PC-9 (cell line): ENCODE results near the gene TTL. TPM values are rescaled to one million over a fixed set of nuclear protein-coding genes. Genes with fewer than 3 reads are reported as not detected.
"Not testable (repeated sequence)": the region's sequence is repeated elsewhere in the genome, so short reads cannot be mapped to it uniquely, and the experiment has no call there.

ENCODE experiments used
- BruUV-seq: library from RNA; stranded (reverse); fragments of 400-500 nt; replicated peaks from 2 replicates; lab custom pipeline; 2021; lab: Mats Ljungman, UMichigan
- CTCF ChIA-PET: fragments of 300-600 bp; sonication (Branson Sonifier 250); formaldehyde crosslinking; loops from one replicate; lab custom pipeline; 2022; ENCODE audit warnings: antibody characterized with exemption; lab: Charles Lee
- POLR2A ChIA-PET: fragments of 300-600 bp; sonication (Branson Sonifier 250); formaldehyde crosslinking; loops from one replicate; lab custom pipeline; 2022; ENCODE audit warnings: antibody characterized with exemption; ENCODE audit not compliant: unreplicated experiment; lab: Charles Lee
- DNase-seq, 2 experiments: peaks; one replicate each; pipeline versions ENCODE4 v3.0.0 to v3.0.0-alpha.2; 2015 to 2022; ENCODE audit warnings: mixed read lengths in 1 of 2
- H2AFZ ChIP-seq: fragments of 200-600 bp; sonication (generic); 2 replicates; pipeline ENCODE4 v1.8.1; 2017; ENCODE audit warnings: antibody characterized with exemption
- H3F3A ChIP-seq: fragments of 200-600 bp; sonication (generic); 2 replicates; pipeline ENCODE4 v1.8.1; 2017; ENCODE audit warnings: antibody characterized with exemption, mild to moderate bottlenecking, low read depth; ENCODE audit not compliant: insufficient read depth
- H3K27ac ChIP-seq: fragments of 200-600 bp; sonication (generic); 2 replicates; pipeline ENCODE4 v1.6.1; 2016; ENCODE audit warnings: mixed run types
- H3K27me3 ChIP-seq: fragments of 200-600 bp; sonication (generic); 2 replicates; pipeline ENCODE4 v1.6.1; 2016; ENCODE audit warnings: low read depth, mixed run types; ENCODE audit not compliant: insufficient read depth
- H3K36me3 ChIP-seq: fragments of 200-600 bp; sonication (generic); 2 replicates; pipeline ENCODE4 v1.6.1; 2016; ENCODE audit warnings: low read depth, mixed run types
- H3K4me1 ChIP-seq: fragments of 200-600 bp; sonication (generic); replicated peaks from 2 replicates; pipeline ENCODE4 v1.6.1; 2016; ENCODE audit warnings: mixed run types; ENCODE audit not compliant: insufficient read depth
- H3K4me2 ChIP-seq: fragments of 200-600 bp; sonication (generic); 2 replicates; pipeline ENCODE4 v1.6.1; 2017; ENCODE audit warnings: mixed run types
- H3K4me3 ChIP-seq: fragments of 200-600 bp; sonication (generic); 2 replicates; pipeline ENCODE4 v1.6.1; 2016; ENCODE audit warnings: mixed run types
- H3K79me2 ChIP-seq: fragments of 200-600 bp; sonication (generic); 2 replicates; pipeline ENCODE4 v1.6.1; 2017; ENCODE audit warnings: low read depth, mixed run types
- H3K9me2 ChIP-seq: fragments of 200-600 bp; sonication (generic); 2 replicates; pipeline ENCODE4 v1.8.1; 2017; ENCODE audit warnings: mild to moderate bottlenecking; ENCODE audit not compliant: insufficient read depth
- H3K9me3 ChIP-seq: fragments of 200-600 bp; sonication (generic); 2 replicates; pipeline ENCODE4 v1.8.1; 2016; ENCODE audit warnings: low read depth; ENCODE audit not compliant: insufficient read depth
- H4K20me1 ChIP-seq: fragments of 200-600 bp; sonication (generic); 2 replicates; pipeline ENCODE4 v1.8.1; 2017; ENCODE audit not compliant: insufficient read depth
- CTCF ChIP-seq: fragments of 200-600 bp; sonication (generic); conservative IDR thresholded peaks from 2 replicates; pipeline ENCODE4 v1.6.1; 2017; ENCODE audit warnings: mixed run types, antibody characterized with exemption, mild to moderate bottlenecking, moderate library complexity
- EZH2 ChIP-seq: fragments of 200-600 bp; sonication (generic); IDR thresholded peaks from 2 replicates; pipeline ENCODE4 v1.8.0; 2017; ENCODE audit warnings: antibody characterized with exemption, low read depth
- intact Hi-C: fragments of 100-400 bp; cut with micrococcal nuclease; formaldehyde crosslinking; loops from one replicate; pipeline ENCODE4 v1.10.0; 2022; ENCODE audit not compliant: unreplicated experiment
- total RNA-seq: library from RNA; stranded (reverse); gene quantifications from 2 replicates; pipeline ENCODE4 v1.2.3, GENCODE V29; 2021

The TTL gene
- total RNA-seq, 1 experiment from 2014 or later = 25.4 TPM

GRCh38 chr2:112520234-112520783, 38.4 kb downstream of the TTL start:
- no peaks in the 10 kb centered on the region for H3K36me3 ChIP-seq
- H3K4me1 ChIP-seq = no peaks in the 10 kb centered on the region
- H4K20me1 ChIP-seq = no peaks in the 10 kb centered on the region
- H3K27ac ChIP-seq = no peak overlapping the region
- intact Hi-C loops = no loop called here
- H3K9me2 ChIP-seq = no peaks in the 10 kb centered on the region
- CTCF ChIA-PET = interaction anchor here (0.7 kb wide), 1 partner anchor 27 kb away, joined by 6 read pairs; no protein-coding TSS in a partner anchor
- no peaks in the 10 kb centered on the region for H3K79me2 ChIP-seq
- H3F3A ChIP-seq = no peaks in the 10 kb centered on the region
- H3K4me2 ChIP-seq = no peak overlapping the region
- H3K4me3 ChIP-seq = no peak overlapping the region
- no peak overlapping the region for H2AFZ ChIP-seq
- POLR2A ChIA-PET = no interaction called here
- TF ChIP-seq EZH2 (no peak), CTCF (no peak)
- no TSS peak for BruUV-seq
- DNase-seq = no peak
- no peaks in the 10 kb centered on the region for H3K27me3 ChIP-seq
- H3K9me3 ChIP-seq = no peaks in the 10 kb centered on the region

GRCh38 chr2:112523291-112523777, 41.4 kb downstream of the TTL start:
- no peaks in the 10 kb centered on the region for H3K79me2 ChIP-seq
- H4K20me1 ChIP-seq = no peaks in the 10 kb centered on the region
- H3K36me3 ChIP-seq = no peaks in the 10 kb centered on the region
- no peak overlapping the region for H3K4me3 ChIP-seq
- H3K4me2 ChIP-seq = no peak overlapping the region
- no peaks in the 10 kb centered on the region for H3F3A ChIP-seq
- POLR2A ChIA-PET = no interaction called here
- H3K4me1 ChIP-seq = no peaks in the 10 kb centered on the region
- H3K27ac ChIP-seq = no peak overlapping the region
- H2AFZ ChIP-seq = no peak overlapping the region
- TF ChIP-seq CTCF = no peak
- no peak for TF ChIP-seq EZH2
- H3K9me2 ChIP-seq = no peaks in the 10 kb centered on the region
- CTCF ChIA-PET = no interaction called here
- DNase-seq = no peak
- intact Hi-C loops = no loop called here
- BruUV-seq = no TSS peak
- H3K9me3 ChIP-seq = no peaks in the 10 kb centered on the region
- no peaks in the 10 kb centered on the region for H3K27me3 ChIP-seq

- H3K9me2 ChIP-seq, DNase-seq, H3K36me3 ChIP-seq, H3K27me3 ChIP-seq, H3F3A ChIP-seq, H2AFZ ChIP-seq, POLR2A ChIA-PET, H3K4me3 ChIP-seq, H3K9me3 ChIP-seq, intact Hi-C loops, H3K27ac ChIP-seq, H3K79me2 ChIP-seq, CTCF ChIA-PET, H4K20me1 ChIP-seq, BruUV-seq, H3K4me1 ChIP-seq, H3K4me2 ChIP-seq: not testable (repeated sequence)
Measured at GRCh38 chr2:112524276-112524675, 42.3 kb downstream of the TTL start.

- Histone ChIP-seq H3K4me3 (no peak overlapping the region), H3K4me1 (no peaks in the 10 kb centered on the region), H3K27me3 (no peaks in the 10 kb centered on the region), H2AFZ (no peak overlapping the region), H3K79me2 (no peaks in the 10 kb centered on the region), H3K4me2 (no peak overlapping the region), H3K36me3 (no peaks in the 10 kb centered on the region), H3K9me2 (no peaks in the 10 kb centered on the region), H3F3A (no peaks in the 10 kb centered on the region), H4K20me1 (no peaks in the 10 kb centered on the region), H3K9me3 (no peaks in the 10 kb centered on the region), H3K27ac (no peak overlapping the region)
- TF ChIP-seq EZH2 = no peak
- no peak for TF ChIP-seq CTCF
- BruUV-seq = no TSS peak
- ChIA-PET CTCF (no interaction called here), POLR2A (no interaction called here)
- no peak for DNase-seq
- intact Hi-C loops = no loop called here
Measured at GRCh38 chr2:112528541-112528940, 46.6 kb downstream of the TTL start.
